HepG2 (cell line): ENCODE results near the gene MTA1. TPM values are rescaled to one million over a fixed set of nuclear protein-coding genes. Genes with fewer than 3 reads are reported as not detected.

Experiments used
- AKAP8 ChIP-seq: sonication (generic); formaldehyde crosslinking; IDR thresholded peaks from 2 replicates; pipeline ENCODE4 v1.5.1; 2020; ENCODE audit warnings: mild to moderate bottlenecking, missing genetic modification reagents
- BORCS8-MEF2B ChIP-seq: sonication (generic); formaldehyde crosslinking; IDR thresholded peaks from 2 replicates; pipeline ENCODE4 v1.8.0; 2022; ENCODE audit warnings: mild to moderate bottlenecking, missing genetic modification reagents
- CCAR2 ChIP-seq: fragments of 200-400 bp; formaldehyde crosslinking; optimal IDR thresholded peaks from 2 replicates; pipeline ENCODE3; 2018; ENCODE audit warnings: low read depth, mild to moderate bottlenecking, low read length, moderate library complexity
- DMAP1 ChIP-seq: IDR thresholded peaks from 2 replicates; pipeline ENCODE4 v1.6.1; 2016
- GABPA ChIP-seq, 2 experiments: IDR thresholded peaks; 2 replicates each; pipeline ENCODE4 v1.6.1; 2011 to 2016; ENCODE audit warnings: low read depth in 2 of 2, low read length in 1 of 2, missing biosample characterization in 1 of 2, missing genetic modification characterization in 1 of 2
- IKZF5 ChIP-seq: IDR thresholded peaks from 2 replicates; pipeline ENCODE4 v1.6.1; 2018; ENCODE audit warnings: missing genetic modification reagents, mild to moderate bottlenecking, missing compliant biosample characterization
- NFYC ChIP-seq: IDR thresholded peaks from 2 replicates; pipeline ENCODE4 v1.6.1; 2016; ENCODE audit warnings: missing genetic modification reagents, missing compliant biosample characterization
- NR2F2 ChIP-seq: IDR thresholded peaks from 2 replicates; pipeline ENCODE4 v1.6.1; 2012; ENCODE audit warnings: low read depth, inconsistent platforms, borderline replicate concordance
- NR3C1 ChIP-seq: sonication (generic); formaldehyde crosslinking; IDR thresholded peaks from 2 replicates; pipeline ENCODE4 v1.4.0; 2020; ENCODE audit warnings: missing genetic modification reagents
- PHF21A ChIP-seq: sonication (generic); formaldehyde crosslinking; IDR thresholded peaks from 2 replicates; pipeline ENCODE4 v1.5.0; 2020; ENCODE audit warnings: mild to moderate bottlenecking, missing genetic modification reagents
- PHF8 ChIP-seq: sonication (generic); formaldehyde crosslinking; IDR thresholded peaks from 2 replicates; pipeline ENCODE4 v1.5.0; 2020; ENCODE audit warnings: missing genetic modification reagents
- POLR2A ChIP-seq, 2 experiments: IDR thresholded peaks; 2 replicates each; pipeline ENCODE4 v1.6.1; 2011; ENCODE audit warnings: low read depth in 2 of 2, low read length in 2 of 2, mild to moderate bottlenecking in 1 of 2, moderate library complexity in 1 of 2; ENCODE audit not compliant: insufficient read depth in 1 of 2
- SIN3A ChIP-seq: IDR thresholded peaks from 2 replicates; pipeline ENCODE4 v1.6.1; 2011; ENCODE audit warnings: low read depth, mild to moderate bottlenecking, control low read depth, low read length, borderline replicate concordance
- TBX3 ChIP-seq: fragments of 450-650 bp; IDR thresholded peaks from 2 replicates; pipeline ENCODE4 v1.6.1; 2017; ENCODE audit warnings: antibody characterized with exemption, mild to moderate bottlenecking, inconsistent platforms, borderline replicate concordance
- TFDP1 ChIP-seq: IDR thresholded peaks from 2 replicates; pipeline ENCODE4 v1.6.1; 2016; ENCODE audit warnings: missing compliant biosample characterization, missing genetic modification reagents, borderline replicate concordance
- ZFP36 ChIP-seq: fragments of 150-350 bp; IDR thresholded peaks from 2 replicates; pipeline ENCODE4 v1.6.1; 2018; ENCODE audit warnings: borderline replicate concordance, low read length, low read depth; ENCODE audit not compliant: partially characterized antibody
- ZMYM3 ChIP-seq: sonication (generic); formaldehyde crosslinking; IDR thresholded peaks from 2 replicates; pipeline ENCODE4 v1.5.1; 2020; ENCODE audit warnings: mild to moderate bottlenecking, missing genetic modification reagents
- ZNF24 ChIP-seq: fragments of 450-650 bp; IDR thresholded peaks from 2 replicates; pipeline ENCODE4 v1.6.1; 2017; ENCODE audit warnings: antibody characterized with exemption, mild to moderate bottlenecking
- ZNF512 ChIP-seq: sonication (generic); formaldehyde crosslinking; IDR thresholded peaks from 2 replicates; pipeline ENCODE4 v1.4.0; 2020; ENCODE audit warnings: mild to moderate bottlenecking, missing genetic modification reagents
- ZNF564 ChIP-seq: sonication (generic); formaldehyde crosslinking; IDR thresholded peaks from 2 replicates; pipeline ENCODE4 v1.8.1; 2023; ENCODE audit warnings: mild to moderate bottlenecking, missing genetic modification reagents
- ZNF619 ChIP-seq: sonication (generic); formaldehyde crosslinking; IDR thresholded peaks from 2 replicates; pipeline ENCODE4 v1.4.0; 2020; ENCODE audit warnings: mild to moderate bottlenecking, missing genetic modification reagents
- ZNF691 ChIP-seq: sonication (generic); formaldehyde crosslinking; IDR thresholded peaks from 2 replicates; pipeline ENCODE4 v1.4.0; 2020; ENCODE audit warnings: missing genetic modification reagents, low read depth, mild to moderate bottlenecking, borderline replicate concordance
- ZNF768 ChIP-seq: sonication (generic); formaldehyde crosslinking; IDR thresholded peaks from 2 replicates; pipeline ENCODE4 v1.4.0; 2020; ENCODE audit warnings: missing genetic modification reagents
- ZNF788 ChIP-seq: sonication (generic); formaldehyde crosslinking; IDR thresholded peaks from 2 replicates; pipeline ENCODE4 v1.5.0; 2020; ENCODE audit warnings: mild to moderate bottlenecking, missing genetic modification reagents, borderline replicate concordance
- ZXDC ChIP-seq: sonication (generic); formaldehyde crosslinking; IDR thresholded peaks from 2 replicates; pipeline ENCODE4 v1.5.0; 2020; ENCODE audit warnings: mild to moderate bottlenecking, missing genetic modification reagents
- polyA plus RNA-seq, 8 experiments: library from polyadenylated mRNA; depleted of rRNA in 3 of 8; stranded (reverse) in 7 of 8; unstranded in 1 of 8; fragments of >200 nt; fragmentation: Illumina TruSeq in 4 of 8; extraction: Trizol in 4 of 8; gene quantifications; 2 replicates each; pipeline versions ENCODE4 v1.2.1 to v1.2.3, GENCODE V29; 2011 to 2016; ENCODE audit warnings: low read depth in 4 of 8, missing spikeins in 1 of 8, mixed read lengths in 1 of 8; ENCODE audit not compliant: insufficient read depth in 1 of 8
- total RNA-seq, 5 experiments: library from RNA; depleted of rRNA; stranded (reverse); fragments of >200 nt; fragmentation: Illumina TruSeq; extraction: Trizol; gene quantifications; 2 replicates each; pipeline ENCODE4 v1.2.3, GENCODE V29; 2016; ENCODE audit warnings: low read depth in 1 of 5

The MTA1 gene
- total and polyA plus RNA-seq, 2 of the 13 experiments (the other 11 are each of a cell fraction or from before 2014, with no cell fraction given), result 35.2 to 85.8 TPM

GRCh38 chr14:105485739-105486162 is 66.1 kb downstream of the MTA1 start (continued):
- no peak for TF ChIP-seq ZNF512 (CRISPR knock-in tag)
- TF ChIP-seq PHF21A, result peak; percentile 32; the same call in 1 of the 2 replicates
- TF ChIP-seq POLR2A (IDR thresholded peaks at IDR 0.05; ENCODE audit: insufficient read depth in 1 of 2, low read depth in 2 of 2, low read length in 2 of 2), result peak in 1 of 2 experiments; percentile 51; a peak in 1 of 4 replicates
- no peak for TF ChIP-seq TBX3
- 0 out of 2 replicates have a peak, but pooled peaks have one; percentile 60 for TF ChIP-seq ZNF691 (CRISPR knock-in tag)
- TF ChIP-seq GABPA (IDR thresholded peaks at IDR 0.05; ENCODE audit: low read depth, low read length), result no peak
- TF ChIP-seq GABPA (CRISPR knock-in tag; IDR thresholded peaks at IDR 0.05; ENCODE audit: low read depth), result no peak
- TF ChIP-seq ZFP36, result no peak
- TF ChIP-seq NFYC (CRISPR knock-in tag), result no peak
- TF ChIP-seq ZNF768 (CRISPR knock-in tag), result peak; percentile 15; the same call in 1 of the 2 replicates
- TF ChIP-seq DMAP1 (CRISPR knock-in tag), result peak; percentile 36; the same call in 1 of the 2 replicates
- peak; percentile 41; the same call in 1 of the 2 replicates for TF ChIP-seq PHF8 (CRISPR knock-in tag)
- no peak for TF ChIP-seq NR3C1 (CRISPR knock-in tag)
- no peak for TF ChIP-seq ZNF564
- TF ChIP-seq TFDP1, result peak; percentile 39; the same call in 1 of the 2 replicates
- no peak for TF ChIP-seq ZNF619 (CRISPR knock-in tag)
- peak; percentile 60; the same call in 1 of the 2 replicates for TF ChIP-seq SIN3A
- TF ChIP-seq ZXDC (CRISPR knock-in tag), result no peak
- TF ChIP-seq IKZF5 (CRISPR knock-in tag), result peak; percentile 58; the same call in 1 of the 2 replicates
- TF ChIP-seq ZMYM3, result no peak
- 0 out of 2 replicates have a peak, but pooled peaks have one; percentile 58 for TF ChIP-seq AKAP8 (CRISPR knock-in tag)
- peak; percentile 31; the same call in 1 of the 2 replicates for TF ChIP-seq ZNF788 (CRISPR knock-in tag)
- no peak for TF ChIP-seq CCAR2
- no peak for TF ChIP-seq ZNF24
- no peak for TF ChIP-seq NR2F2
- peak; percentile 67 for TF ChIP-seq BORCS8-MEF2B
